GM21723 (cell line): ENCODE results near the gene EMID1.
"Not testable (repeated sequence)": the region's sequence is repeated elsewhere in the genome, so short reads cannot be mapped to it uniquely, and the experiment has no call there.

ENCODE experiments used
- ATAC-seq: cut with Tn5 transposase; IDR thresholded peaks from one replicate; pipeline ENCODE4 v1.9.1; 2021; ENCODE audit warnings: mild to moderate bottlenecking, moderate library complexity; ENCODE audit not compliant: unreplicated experiment

EMID1 gene

DNA sequence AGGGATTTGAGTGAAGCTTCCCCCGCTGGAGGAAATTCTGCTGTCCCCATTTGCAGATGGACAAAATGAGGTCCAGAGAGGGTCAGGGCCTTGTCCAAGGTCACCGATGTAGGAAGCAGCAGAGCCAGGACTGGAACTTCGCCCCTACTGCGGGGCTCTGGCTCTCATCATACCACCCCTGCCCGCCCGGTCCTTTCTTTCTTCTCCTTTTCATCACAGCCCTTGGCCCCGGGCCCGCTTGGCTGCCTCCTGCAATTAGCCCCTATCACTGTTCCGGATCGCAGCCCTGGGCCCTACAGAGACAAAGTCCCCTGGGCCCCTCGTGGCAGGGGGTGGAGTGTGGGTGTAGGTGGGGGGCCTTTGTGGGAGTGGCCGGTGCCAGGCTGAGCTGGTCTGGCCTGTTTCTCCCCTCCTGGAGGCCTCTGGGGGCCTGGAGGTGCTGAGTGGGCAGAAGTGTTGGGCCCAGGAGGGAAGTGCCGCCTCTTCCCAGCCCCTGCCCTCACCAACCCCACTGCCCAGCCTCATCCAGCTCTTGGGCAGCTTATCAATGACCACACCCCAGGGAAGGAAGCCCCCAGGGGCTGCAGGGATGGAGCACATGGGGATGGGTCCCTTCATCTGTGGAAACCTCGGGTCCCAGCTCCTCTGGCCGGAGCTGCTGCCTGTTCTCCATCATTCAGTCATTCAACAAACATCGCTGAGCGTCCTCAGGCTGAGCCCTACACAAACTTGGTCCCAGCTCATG lies 3.4 kb downstream of the EMID1 start:
- ATAC-seq, result no peak

DNA sequence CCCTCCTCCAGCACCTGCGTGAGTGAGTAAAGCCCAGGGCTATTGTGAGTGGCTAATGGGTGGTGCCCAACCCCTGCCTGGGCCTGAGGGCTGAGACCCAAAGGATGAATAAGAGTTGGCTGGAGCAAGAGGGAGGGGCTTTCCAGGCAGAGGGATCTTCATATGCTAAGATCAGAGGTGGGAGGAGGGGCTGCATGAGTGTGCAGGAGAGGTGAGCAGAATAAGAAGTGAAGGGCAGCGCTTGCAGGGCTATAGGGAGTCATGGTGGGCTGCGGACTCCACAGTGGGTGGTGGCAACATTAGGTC lies 3.9 kb downstream of the EMID1 start:
- no peak for ATAC-seq

DNA sequence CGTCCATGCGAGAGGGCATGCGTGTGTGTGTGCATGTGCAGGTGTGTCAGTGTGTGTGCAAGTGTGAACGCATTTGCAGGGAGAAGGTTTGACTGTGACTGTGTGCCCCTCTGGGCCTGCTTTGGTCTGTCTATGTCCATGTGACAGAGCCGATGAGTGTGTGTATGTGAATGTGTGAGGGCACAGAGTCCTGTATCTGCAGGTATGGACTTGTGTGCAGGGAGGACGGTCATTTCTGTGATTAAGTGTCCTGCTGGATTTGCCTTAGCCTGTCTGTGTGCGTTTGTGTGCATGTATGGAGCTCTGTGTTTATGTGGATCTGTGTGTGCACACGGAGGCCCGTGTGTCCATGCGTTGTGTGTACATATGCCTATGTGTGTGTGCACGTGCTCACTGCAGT lies 5.4 kb downstream of the EMID1 start:
- ATAC-seq, result no peak

DNA sequence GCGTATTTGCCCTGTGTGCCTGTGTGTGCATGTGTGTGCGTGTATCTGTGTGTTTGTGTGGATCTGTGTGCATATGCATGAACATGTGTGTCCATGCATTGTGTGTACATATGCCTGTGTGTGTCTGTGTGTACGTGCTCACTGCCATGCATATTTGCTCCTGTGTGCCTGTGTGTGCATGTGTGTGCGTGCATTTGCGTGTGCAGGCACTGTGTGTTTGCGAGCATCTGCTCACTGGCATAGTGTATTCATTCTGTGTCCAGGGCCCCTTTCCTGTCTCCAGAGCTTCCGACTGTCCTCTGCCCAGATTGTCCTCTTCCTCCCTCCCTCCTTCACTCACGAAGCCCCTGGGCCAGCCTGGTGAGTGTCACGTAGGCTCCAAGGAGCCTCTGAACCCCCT lies 5.8 kb downstream of the EMID1 start:
- no peak for ATAC-seq

DNA sequence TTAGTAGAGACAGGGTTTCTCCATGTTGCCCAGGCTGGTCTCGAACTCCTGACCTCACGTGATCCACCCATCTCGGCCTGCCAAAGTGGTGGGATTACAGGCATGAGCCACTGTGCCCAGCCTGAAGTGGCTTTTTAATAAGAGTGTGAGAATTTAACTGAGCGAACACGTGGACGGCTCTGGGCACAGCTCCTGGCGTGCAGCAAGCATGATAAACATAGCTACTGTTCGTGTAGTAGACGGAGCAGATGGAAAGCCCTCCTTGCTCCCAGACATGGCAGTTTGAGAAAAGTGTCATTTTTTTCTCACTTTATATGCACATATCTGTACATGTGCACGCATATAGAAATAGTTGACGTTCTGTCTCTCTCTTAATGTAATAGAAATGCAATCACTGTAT lies 7.0 kb downstream of the EMID1 start:
- no peak for ATAC-seq

DNA sequence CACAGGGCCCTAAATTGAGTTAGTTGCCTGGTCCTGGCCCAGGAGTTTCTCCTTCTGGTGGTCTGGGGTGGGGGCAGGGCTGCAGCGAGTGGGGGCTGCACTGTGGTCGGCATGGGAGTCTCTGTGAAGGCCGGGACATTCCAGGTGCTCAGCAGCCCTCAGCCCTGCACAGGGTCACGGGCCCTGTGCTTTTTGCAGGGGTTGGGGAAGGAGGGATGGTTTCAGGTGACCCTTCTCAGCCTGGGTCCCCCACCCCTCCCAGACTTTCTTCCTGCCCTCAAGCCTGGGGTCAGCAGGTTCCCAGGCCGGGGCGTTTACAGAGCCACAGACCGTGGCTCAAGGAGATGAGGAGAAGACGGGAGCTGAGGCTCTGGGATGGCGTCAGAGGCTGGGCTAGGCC lies 7.8 kb downstream of the EMID1 start:
- ATAC-seq, result no peak

DNA sequence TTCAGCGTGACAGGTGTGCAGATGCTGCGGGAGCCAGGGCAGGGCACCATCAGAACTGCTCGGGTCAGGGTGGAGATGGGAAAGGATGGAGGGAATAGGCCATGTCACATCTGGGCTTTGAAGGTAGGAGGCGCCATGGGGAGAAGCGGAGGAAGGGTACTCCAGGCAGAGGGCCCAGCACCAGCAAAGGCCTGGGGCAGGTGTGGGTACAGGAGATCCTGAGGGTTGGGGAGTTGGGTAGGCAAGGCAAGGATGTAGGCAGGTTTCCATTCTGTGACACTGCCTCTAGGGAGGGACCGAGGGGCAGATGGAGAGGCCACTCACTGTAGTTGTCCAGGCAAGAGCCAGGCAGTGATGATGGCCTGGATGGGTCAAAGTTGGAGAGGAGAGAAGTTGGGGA lies 8.5 kb downstream of the EMID1 start:
- no peak for ATAC-seq

DNA sequence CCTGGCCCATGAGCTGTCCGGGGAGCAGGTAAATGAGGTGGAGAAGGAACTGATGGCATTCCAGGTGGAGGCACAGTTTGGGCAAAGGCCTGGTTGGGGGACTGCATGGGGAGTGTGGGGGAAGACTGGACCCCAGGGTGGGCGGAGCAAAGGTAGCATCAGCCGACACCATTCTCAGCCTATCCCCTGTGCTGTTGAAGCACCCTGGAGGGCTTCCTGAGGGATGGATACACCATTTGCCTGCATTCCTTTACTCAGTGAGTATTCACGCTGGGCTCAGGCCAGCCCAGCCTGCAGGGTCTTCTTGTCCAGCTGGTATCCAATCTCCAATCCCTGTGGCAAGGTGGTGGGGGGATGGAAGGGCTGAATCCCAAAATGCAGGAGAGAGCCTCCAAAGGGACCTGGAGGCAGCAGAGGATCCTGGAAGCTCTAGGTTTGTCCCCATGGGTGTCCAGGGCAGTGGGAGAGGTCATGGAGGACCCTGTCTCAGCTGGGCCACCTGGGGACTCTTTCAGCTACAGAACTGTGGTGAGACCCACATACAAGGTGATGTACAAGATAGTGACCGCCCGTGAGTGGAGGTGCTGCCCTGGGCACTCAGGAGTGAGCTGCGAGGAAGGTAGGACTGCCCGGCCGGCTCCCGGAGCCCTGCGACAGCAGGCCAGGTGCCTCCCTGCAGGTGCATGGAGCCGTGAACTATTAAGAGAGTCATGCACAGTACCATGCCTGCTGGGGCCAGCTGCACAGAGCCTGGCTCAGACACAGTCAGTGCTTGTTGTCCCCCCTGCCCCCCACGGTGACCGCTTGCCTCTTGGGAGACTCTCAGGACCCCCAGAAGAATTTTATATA lies 9.5 kb downstream of the EMID1 start:
- no peak for ATAC-seq

DNA sequence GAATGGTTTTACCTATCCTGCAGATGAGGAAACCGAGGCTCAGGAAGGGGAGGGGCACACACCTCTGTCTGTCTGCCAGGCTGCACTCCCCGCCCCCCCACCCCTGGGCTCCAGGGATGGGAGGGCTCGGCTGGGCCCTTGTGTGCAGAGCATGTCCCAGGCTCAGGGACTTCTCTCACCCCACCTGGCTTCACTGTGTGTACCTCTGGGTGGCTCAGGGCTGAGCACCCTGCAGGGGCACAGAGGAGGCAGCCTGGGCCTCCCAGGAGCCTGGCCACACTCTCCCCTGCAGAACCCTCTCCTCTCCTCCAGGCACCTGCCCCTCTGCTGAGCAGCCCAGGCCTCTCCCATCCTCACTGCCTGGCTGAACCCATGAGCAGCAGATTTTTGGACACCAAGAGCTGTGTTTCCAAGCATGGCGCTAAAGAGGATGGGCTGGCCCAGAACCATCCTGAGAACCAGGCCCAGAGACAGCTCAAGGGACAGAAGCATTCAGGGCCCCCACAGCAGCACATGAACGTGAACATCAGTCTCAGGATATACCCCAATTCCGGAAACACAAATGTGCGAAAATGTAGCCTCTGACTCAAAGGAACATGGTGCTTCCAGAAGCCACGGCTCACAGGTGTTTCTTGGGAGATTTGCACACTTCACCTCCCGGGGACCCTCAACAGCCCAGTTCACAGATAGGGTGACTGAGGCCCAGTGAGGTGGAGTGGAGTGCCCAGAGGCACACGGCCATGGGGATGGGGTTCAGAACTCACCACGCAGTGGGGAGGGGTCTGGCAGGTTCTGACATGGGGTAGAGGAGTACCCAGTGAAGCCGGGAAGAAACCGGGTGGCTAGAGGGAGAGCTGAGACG lies 10.5 kb downstream of the EMID1 start:
- no peak for ATAC-seq

DNA sequence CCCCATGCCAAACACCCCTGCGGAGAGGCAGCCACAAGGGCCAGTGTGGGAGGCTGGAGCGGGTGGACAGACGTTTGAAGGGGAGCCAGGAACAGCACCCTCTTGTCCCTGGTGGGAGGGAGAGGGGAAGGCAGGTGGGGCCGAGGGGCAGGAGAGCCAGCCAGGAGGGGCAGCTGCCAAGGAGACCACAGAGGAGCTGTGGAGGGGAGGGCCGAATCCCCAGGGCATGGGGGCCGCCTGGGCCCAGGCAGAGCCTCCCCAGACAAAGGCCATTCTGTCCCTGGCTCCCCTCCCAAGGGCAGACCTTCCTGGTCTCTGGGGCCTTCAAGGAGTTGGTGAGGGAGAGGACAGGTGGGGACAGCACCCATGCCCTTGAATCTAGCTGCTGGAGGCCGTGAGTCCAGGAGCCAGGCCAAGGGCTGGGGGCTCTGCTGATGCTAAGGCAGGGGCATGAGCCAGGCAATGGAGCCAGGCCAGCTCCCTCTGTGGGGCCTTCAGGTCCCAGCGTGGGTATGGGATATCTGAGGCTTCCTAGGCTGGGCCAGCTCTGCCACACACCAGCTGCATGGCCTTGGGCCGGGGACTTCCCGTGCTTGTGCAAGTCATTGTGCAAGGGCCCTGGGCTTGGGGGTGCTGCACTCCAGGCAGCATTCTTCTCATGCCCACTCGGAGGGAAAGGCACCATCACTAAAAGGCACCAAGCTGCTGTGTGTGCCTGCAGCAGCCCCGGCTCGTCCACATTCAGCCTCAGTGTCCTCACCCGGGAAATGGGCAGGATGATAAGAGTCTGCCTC lies 11.4 kb downstream of the EMID1 start:
- ATAC-seq, result no peak

DNA sequence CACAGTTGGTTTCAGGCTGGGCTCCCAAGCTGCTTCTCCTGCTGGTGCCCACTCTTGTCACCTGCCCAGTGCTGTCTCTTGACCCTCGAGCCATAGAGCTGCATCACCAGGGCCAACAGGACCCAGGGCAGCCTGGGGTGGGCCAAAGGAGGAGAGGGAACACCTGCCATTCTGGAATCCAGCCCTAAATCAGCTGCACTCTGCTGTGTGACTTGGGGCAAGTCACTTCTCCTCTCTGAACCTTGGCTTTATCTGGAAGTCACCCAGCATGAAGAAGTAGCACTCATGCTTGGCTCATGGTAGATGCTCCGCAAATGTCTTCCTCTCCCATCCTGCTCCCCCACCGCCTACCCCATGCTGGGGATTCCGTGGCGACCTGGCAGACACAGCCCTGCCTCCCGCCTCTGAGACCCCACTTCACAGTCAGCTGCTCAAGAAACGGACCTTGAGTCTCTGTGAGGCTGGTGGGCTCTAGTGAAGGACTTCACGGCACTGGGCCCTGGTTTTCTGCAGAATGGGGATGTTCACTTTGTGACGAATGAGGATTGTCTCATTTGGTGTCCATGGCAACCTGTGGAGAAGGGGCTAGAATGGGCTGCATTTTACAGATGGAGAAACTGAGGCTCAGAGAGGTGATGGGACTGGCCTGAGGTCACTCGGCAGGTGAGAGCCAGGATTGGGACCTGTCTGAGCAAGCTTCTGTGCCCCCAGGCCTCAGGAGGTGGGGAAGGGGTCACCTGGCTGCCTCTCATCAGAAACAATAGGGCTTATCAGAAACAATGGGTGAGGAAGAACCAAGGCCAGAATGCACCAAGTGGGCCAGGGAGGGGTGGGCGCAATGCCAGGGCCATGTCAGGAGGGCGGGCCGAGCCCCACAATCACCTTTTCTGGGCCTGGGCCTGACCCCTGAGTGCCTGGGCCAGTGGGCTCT lies 12.4 kb downstream of the EMID1 start:
- no peak for ATAC-seq

DNA sequence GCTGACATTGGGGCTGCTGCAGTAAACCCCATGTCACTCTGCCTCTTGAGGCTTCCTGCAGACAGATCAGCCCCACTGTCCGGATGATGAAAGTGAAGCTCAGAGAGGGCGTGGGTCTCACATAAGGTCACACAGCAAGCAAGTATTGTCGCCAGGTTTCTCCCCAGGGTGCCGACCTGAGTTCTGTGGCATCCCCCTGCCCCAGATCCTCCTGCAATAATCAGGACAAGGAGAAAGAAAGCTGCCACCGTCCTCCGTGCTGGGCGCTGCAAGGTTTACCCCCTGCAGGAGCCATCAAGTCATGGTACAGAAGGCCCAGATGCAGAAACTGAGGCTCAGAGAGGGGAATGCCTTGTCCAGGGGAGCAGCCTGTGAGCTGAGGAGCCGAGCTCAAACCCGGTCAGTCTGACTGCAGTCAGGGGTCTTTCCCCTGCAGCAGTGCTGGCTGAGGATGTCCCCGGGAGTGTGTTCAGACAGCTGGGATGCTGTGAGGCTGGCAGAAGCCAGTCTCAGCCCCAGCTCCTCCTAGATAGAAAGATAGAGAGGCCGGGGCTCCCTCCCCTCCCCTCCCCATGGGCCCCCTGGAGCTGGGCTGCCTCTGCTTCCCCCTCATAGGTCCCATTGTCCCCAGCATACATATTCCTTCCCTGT lies 13.2 kb downstream of the EMID1 start:
- no peak for ATAC-seq

DNA sequence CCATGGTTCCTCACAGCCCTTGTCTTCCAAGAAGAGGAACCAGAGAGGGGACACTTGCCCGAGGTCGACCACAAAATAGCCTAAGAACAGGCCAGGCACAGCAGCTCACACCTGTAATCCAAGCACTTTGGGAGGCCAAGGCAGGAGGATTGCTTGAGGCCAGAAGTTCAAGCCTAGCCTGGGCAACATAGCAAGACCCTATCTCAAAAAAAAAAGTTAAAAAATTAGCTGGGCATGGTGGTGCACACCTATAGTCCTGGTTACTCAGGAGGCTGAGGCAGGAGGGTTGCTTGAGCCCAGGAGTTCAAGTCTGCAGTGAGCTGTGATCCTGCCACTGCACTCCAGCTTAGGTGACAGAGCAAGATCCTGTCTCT lies 13.7 kb downstream of the EMID1 start:
- not testable (repeated sequence) for ATAC-seq

DNA sequence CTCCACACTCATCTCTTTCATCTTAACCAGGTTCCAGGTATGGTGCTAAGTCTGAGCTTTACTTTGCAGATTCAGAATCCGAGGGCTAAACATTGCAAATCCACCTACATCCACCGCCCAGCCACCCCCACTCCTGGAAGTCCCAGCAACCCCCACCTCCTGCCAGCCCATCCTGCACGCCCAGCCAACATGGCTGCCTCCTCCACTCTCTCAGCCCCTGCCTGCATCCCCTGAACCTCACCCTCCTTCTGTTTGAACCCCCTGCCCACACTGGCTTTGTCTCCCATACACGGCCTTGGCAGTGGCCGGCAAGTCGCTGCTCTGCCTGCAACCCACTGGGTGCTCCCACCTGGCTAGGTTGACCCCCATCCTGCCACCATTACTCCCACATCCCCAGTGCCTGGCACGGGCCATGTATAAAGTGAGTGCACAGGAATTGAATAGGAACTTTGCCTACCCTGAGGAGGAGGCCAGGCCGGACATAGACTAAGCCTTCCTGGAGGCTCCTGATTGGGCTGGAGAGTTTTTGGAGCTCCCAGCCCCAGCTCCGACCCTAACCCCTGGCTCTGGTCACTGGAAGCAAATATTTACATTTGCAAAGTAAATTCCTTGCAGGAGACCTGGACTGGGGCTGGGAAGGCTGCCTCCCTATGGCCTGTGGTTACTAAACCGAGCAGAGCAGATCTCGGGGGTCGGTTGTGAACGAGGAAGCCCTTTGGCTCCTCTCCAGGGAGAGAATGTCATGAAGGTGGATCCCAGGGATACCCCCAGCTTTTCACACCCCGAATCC lies 14.4 kb downstream of the EMID1 start:
- no peak for ATAC-seq

DNA sequence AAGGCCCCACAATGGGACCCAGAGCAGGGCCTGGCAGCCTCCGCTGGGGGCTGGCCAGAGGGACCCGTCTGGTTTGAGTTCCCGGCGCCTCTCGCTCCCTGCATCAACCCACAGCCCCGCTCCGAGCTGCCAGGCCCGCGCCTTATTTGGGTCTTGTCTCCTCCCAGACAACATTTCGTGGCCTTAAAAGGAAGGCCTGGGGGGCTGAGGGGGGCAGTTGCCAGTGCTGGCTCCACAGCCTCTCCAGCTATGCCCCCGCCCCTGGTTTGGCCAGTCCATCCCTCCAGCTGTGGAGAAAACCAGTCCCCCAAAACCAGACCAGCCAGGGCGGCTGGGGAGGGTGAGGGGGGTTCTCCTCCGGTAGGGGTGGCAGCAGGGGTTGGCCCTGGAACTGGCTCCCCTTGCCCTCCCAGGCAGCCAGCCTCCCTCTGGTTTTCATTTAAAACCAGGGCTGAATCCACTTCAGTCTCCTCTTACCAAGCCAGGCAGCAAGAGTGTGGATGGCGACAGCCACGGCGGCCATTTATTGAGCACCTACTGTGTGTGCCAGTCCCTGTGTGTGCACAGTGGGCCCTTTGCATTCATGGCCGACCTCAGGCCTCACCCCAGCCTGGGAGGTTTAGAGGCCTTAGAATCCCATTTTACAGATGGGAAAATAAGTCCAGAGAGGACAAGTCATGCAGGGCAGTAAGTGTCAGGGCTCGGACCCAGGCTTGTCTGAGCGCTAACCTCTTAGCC lies 18.6 kb downstream of the EMID1 start:
- no peak for ATAC-seq

DNA sequence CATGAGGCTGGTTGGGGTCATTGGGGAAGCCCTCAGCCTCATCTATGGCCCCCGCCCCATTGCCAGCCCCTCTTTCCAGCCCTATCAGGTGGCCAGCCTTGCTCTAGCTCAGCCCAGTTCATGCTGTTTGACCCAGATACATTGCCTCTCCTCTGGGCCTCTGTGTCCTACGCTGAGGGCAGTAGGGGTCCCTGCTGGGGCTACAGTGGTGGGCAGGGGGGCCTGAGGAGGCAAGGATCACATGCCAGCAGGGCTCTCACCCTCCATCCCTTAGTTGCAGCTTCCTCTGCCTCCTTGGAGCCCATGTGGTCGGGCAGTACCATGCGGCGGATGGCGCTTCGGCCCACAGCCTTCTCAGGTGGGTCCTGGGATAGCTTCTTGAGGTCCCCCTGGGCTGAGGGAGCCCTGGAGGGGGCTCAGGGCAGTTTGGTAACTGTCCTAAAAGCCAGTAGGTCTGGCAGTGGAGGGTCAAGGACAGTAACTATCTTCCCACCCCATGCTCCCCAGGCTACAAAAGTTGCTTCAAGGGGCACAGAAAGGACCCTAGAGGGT lies 19.2 kb downstream of the EMID1 start:
- no peak for ATAC-seq

DNA sequence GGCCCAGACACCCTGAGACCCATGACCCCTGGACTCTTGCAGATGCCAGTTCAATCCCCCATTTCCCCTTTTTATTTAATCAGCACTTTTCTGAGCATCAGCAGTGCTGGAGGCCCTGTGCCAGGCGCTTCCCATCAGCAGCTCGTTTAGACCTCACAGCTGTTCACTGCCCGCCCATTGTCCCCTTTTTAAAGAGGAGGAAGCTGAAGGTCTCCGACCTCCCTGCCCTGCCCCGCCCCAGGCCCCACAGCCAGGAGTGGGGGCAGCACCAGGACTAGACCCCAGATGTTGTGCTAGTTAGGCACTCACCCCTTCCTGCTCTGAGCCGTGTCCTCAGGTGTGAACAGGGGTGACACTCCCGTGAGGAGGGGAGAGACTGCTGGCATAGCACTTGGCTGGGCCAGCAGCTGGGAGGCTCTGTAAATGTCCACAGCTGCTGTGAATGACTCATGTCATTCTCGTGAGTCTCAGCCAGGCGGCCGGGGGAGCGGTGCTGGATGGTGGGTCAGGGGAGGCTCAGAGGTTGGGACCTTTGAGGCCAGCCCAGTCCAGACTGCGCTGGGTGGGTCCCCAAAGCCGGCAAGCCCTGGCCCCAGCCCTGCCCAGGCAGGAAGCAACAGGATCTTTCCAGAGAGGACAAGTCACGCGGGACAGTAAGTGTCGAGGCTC lies 19.9 kb downstream of the EMID1 start:
- no peak for ATAC-seq
